Urothelium cell line (cell line): ENCODE results near the gene CLTRN.

Source experiments
- DNase-seq: peaks from one replicate; pipeline ENCODE4 v3.0.0; 2011; ENCODE audit warnings: low spot score, mixed read lengths
- FAIRE-seq: peaks from 2 replicates; lab custom pipeline; 2011; peaks lifted over from hg19 to GRCh38; lab: Jason Lieb, UNC

Gene CLTRN

GRCh38 chrX:15594371-15594770 is 70.2 kb downstream of the CLTRN start:
- DNase-seq, result no peak
- FAIRE-seq, result no peak

- FAIRE-seq, result no peak
- DNase-seq, result no peak
These were observed 84.5 kb downstream of the CLTRN start for GRCh38 chrX:15579778-15580747.
